GM18505 (cell line): ENCODE results near the gene GRPR.
A peak's percentile ranks its signal among the peaks of the same experiment; 100 is the strongest.
"Not testable (repeated sequence)": the region's sequence is repeated elsewhere in the genome, so short reads cannot be mapped to it uniquely, and the experiment has no call there.

Experiments used
- ATAC-seq: cut with Tn5 transposase; IDR thresholded peaks from one replicate; pipeline ENCODE4 v1.9.1; 2021; ENCODE audit not compliant: unreplicated experiment
- POLR2A ChIP-seq: IDR thresholded peaks from 4 replicates; pipeline ENCODE4 v1.6.1; 2011; ENCODE audit warnings: borderline replicate concordance; ENCODE audit not compliant: insufficient read depth, insufficient read length; ENCODE audit errors: extremely low read depth

GRPR gene

GRCh38 chrX:16172391-16172790 lies 49.0 kb downstream of the GRPR start:
- TF ChIP-seq POLR2A = no peak
- ATAC-seq = no peak

GRCh38 chrX:16175329-16176061 lies 52.1 kb downstream of the GRPR start:
- no peak for ATAC-seq
- TF ChIP-seq POLR2A = no peak

GRCh38 chrX:16177260-16177659 lies 53.9 kb downstream of the GRPR start:
- no peak for TF ChIP-seq POLR2A
- ATAC-seq = no peak

GRCh38 chrX:16183843-16184242 lies 60.5 kb downstream of the GRPR start:
- ATAC-seq = not testable (repeated sequence)

- TF ChIP-seq POLR2A = no peak
- ATAC-seq = peak; percentile 92
These were observed 62.4 kb downstream of the GRPR start for GRCh38 chrX:16185725-16186136.

GRCh38 chrX:16186380-16187007 lies 63.1 kb downstream of the GRPR start:
- TF ChIP-seq POLR2A = no peak
- ATAC-seq = no peak

- no peak for TF ChIP-seq POLR2A
- ATAC-seq = no peak
These were observed 63.8 kb downstream of the GRPR start for GRCh38 chrX:16187024-16187760.

GRCh38 chrX:16188687-16189086 lies 65.3 kb downstream of the GRPR start:
- no peak for TF ChIP-seq POLR2A
- no peak for ATAC-seq

- no peak for TF ChIP-seq POLR2A
- no peak for ATAC-seq
These were observed 68.2 kb downstream of the GRPR start for GRCh38 chrX:16191605-16192004.

- no peak for ATAC-seq
- TF ChIP-seq POLR2A = no peak
These were observed 73.5 kb downstream of the GRPR start for GRCh38 chrX:16196829-16197228.

GRCh38 chrX:16199343-16199742 lies 76.0 kb downstream of the GRPR start:
- no peak for ATAC-seq
- no peak for TF ChIP-seq POLR2A

GRCh38 chrX:16202943-16203342 lies 79.6 kb downstream of the GRPR start:
- ATAC-seq = no peak
- no peak for TF ChIP-seq POLR2A
